Panc1 (cell line): ENCODE results near the gene GNAQ.

ENCODE experiments used
- POLR2AphosphoS5 ChIP-seq: IDR thresholded peaks from 2 replicates; pipeline ENCODE4 v1.6.1; 2012; ENCODE audit warnings: mild to moderate bottlenecking, low read depth, low read length, moderate library complexity
- SIN3A ChIP-seq: IDR thresholded peaks from 2 replicates; pipeline ENCODE4 v1.6.1; 2012; ENCODE audit warnings: low read depth, mild to moderate bottlenecking, low read length, moderate library complexity, borderline replicate concordance; ENCODE audit not compliant: insufficient read depth
- TF ChIP-seq, protein P1 (sequence below): fragments of 450-650 bp; IDR thresholded peaks from 2 replicates; pipeline ENCODE4 v1.5.1; 2017; ENCODE audit warnings: mild to moderate bottlenecking

DNA sequence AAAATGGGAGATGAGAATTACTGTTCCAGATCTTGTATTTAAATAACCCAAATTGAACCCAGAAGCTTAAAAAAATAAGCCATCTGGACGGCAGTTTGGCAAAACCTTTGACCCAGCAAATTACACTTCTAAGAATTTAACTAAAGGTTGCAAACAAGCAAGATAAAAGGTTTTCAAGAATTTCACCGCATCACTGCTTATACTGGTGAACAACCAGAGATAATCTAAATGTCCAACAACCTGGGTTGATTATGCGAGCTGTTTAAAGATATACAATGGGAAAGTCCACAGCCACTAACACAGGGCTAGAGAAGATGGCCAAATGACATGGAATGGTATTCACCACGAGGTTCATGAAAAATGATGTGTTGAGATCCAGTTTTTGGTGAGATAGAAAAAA, 149.3 kb downstream of the GNAQ start:
- TF ChIP-seq POLR2AphosphoS5 (no peak), SIN3A (no peak)
- TF ChIP-seq, protein P1, sequence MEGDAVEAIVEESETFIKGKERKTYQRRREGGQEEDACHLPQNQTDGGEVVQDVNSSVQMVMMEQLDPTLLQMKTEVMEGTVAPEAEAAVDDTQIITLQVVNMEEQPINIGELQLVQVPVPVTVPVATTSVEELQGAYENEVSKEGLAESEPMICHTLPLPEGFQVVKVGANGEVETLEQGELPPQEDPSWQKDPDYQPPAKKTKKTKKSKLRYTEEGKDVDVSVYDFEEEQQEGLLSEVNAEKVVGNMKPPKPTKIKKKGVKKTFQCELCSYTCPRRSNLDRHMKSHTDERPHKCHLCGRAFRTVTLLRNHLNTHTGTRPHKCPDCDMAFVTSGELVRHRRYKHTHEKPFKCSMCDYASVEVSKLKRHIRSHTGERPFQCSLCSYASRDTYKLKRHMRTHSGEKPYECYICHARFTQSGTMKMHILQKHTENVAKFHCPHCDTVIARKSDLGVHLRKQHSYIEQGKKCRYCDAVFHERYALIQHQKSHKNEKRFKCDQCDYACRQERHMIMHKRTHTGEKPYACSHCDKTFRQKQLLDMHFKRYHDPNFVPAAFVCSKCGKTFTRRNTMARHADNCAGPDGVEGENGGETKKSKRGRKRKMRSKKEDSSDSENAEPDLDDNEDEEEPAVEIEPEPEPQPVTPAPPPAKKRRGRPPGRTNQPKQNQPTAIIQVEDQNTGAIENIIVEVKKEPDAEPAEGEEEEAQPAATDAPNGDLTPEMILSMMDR, result no peak
